Inferior parietal cortex (tissue), 1 donor: ENCODE results near the gene PCYT1A.

Experiments used
- DNase-seq: peaks from one replicate; pipeline ENCODE4 v3.0.0-alpha.2; 2016; ENCODE audit errors: extremely low spot score

Gene PCYT1A

DNA sequence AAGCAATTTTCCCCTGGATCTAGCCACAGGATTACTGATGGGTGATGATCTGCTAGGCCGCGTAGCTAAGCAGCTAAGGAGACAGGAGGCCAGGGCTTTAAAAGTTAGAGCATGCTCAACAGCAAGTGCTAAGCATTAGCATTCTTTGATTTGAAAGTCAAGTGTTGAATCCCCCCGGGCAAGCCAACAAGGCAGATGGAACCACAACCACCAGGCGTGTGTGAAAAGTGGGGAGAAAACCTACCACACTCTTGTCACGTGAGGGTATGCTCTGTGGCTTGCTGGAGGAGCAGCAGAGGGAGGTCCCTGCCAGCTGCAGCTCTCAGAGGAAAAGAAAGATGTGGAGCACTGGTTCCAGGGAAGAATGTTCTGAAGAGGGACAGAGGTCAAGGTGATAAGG is 50.3 kb downstream of the PCYT1A start:
- no peak for DNase-seq

DNA sequence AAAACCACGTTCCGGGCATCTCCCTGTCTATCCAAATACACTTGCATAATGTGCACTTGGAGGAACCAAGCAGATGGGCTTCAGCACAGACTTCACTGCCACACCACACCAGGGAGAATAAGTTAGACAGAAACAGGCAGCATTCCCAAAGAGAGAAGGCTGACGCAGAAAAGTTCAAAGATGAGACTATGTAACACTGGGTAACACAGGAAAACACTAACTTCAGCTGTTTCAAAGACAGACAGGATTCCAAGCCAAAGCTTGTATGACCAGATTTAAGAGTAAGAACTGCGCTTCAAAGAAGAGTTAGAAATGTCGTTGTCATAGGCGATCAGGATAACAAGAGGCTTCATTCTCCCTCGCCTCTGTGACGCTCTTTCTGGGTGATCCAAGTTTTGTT is 51.3 kb downstream of the PCYT1A start:
- DNase-seq: no peak

DNA sequence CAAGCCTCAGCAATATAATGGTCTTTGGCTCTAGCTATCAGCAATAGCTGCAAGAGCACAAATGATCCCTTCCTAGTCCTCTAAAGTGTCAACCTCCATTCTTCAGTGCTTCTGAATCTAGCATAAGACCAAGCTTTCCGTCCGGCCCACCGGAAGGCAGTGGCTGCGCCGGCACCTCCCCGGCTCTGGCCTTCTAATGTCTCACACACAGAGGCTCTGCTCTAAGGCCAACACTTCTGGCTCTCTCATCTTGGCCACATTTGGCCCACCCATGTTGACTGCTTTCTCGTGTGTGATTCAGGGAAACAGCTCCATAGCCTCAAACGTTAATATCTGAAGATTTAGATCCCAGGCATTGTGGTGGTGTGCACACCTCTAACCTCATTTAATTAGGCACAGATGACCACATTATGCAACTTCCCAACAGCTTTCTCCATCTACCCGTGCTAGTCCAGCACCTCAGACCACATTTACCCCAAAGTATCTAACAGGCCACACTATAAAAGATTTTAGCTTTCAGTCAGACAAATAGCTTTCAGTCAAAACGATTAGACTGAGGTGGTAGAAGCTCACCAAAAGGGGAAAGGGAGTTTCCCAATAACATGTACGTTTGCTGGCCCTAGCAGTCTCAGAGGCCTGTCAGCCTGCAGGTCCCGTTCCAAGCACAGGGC is 51.9 kb downstream of the PCYT1A start:
- no peak for DNase-seq

DNA sequence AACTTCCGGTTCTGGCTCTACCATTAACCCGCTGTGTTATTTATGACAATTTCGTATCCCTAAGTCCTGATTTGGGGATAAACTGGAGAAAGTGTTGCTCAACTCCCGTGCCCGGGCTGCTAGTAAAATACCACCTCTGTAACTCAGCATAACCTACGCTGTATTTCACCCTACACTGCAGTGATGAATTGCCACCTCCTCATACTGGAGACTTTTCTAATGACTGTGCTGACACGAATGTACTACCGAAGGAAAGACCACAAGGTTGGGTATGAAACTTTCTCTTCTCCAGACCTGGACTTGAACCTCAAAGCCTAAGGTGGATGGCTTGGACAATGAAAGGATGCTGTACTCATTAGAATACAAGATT is 54.7 kb downstream of the PCYT1A start:
- no peak for DNase-seq

DNA sequence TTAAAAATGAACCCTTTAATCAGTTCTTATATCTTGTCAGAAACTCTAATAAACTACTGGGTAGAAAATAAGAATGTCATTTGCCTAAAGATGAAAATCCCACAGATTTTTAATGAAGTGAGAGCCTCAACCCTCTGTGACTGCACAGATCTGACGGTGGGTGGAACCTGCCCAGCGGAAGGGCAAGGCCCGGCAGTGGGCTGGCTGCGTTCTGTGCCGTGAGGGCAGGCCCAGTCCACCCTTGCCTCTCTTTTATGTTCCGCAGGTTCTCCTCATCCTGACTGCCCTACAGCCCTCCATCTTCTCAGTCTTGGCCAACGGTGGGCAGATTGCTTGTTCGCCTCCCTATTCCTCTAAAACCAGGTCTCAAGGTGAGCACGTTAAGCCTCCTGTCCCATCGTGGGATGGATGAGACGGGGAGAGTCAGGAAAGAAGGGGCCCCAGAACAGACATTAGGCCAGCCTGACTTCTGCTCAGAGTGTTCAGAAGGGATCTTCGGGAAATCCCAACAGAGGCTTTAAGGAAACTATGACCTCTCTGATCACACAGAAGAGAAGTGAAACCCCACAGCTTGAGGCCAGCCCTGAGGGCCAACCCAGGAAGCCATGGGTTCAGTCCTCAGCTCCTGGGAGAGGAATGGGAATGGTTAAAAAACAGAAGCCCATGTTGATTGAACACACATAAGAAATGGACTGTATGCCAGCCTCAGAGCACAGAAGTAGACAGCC is 55.2 kb downstream of the PCYT1A start:
- DNase-seq: no peak

DNA sequence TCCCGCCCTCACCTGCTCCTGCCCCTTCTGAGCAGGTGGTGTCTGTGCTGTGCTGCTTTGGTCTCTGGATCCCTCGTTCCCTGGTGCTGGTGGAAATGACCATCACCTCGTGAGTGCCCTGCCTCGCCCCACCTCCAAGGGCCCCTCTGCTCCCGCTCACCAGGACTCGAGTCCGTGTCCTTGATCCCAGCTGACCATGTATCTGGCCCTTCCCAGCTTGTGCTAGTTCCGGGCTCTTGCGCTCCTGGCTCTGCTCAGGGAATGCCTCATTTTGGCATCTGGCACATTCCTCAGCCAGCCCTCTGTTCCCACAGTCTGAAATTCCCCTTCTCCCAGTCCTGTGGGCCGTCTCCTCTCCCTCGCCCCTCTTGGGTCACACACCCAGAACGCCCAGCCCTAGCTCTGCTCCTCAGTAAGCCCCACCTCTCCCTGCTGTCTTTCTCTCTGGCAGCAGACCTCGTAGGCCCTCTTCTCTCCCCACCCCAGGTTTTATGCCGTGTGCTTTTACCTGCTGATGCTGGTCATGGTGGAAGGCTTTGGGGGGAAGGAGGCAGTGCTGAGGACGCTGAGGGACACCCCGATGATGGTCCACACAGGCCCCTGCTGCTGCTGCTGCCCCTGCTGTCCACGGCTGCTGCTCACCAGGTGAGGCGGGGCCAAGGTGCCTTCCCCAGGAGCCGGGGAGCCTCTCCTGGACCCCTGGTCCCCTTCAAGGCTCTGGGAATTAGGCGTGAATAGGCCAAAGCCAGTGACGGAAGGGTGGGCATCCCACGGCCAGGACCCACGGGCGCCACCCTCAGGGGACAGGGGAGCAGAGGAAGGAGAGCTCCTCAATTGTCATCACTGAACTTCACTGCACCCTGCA is 59.7 kb downstream of the PCYT1A start:
- DNase-seq: no peak

DNA sequence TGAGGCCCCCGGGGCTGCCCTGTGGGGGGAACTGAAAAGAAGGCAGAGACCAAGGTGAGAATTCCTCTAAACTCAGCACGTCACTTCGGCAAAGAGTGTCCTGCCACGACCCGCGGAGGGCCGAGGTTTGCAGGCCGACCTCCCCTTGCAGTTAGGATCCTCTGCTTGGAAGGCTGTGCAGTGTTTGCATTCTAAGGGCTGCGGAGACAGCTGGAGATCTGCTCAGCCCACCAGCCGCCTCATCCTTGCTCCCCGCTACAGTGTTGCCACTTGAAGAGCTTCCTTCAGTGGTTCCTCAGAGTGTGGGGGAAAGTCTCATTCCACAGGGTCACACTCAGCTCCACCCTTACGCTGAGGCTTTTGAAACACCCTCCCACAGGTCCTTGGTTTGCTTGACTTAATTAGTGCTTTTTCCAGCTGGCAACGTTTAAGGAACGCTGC is 60.4 kb downstream of the PCYT1A start:
- DNase-seq: no peak

DNA sequence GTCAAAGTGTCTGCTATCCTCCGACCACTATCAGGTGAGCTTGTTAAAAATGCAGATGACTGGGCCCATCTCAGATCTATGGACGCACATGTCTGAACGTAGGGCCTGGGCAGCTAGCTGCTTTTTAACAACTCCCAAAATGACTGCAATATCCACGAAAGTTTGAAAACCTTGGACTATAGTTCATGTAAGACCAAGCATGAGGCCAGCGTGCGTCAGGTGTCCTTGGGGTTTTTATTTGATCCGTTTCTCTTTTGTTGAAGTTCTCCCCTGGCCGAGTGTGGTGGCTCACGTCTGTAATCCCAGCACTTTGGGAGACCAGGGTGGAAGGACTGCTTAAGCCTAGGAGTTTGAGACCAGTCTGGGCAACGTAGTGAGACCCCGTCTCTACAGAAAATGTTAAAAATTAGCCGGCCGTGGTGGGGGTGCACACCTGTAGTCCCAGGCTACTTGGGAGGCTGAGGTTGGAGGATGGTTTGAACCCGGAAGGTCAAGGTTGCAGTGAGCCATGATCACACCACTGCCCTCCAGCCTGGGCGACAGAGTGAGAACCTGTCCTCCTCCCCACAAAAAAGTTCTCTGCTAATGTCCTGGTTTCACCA is 61.7 kb downstream of the PCYT1A start:
- DNase-seq: no peak

DNA sequence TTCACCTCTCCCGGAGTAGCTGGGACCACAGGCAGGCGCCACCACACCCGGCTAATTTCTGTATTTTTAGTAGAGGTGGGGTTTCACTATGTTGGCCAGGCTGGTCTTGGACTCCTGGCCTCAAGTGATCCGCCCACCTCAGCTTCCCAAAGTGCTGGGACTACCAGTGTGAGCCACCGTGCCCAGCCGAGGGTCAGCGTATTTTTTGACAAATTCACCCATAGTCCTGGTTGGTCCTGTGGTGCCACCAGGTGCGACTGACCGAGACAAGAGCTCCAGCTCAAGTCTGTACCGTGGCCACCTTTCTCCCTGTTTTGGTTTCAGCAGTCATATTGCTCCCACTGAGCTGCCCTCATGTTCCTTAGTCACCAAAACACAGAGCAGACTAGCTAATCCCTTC is 62.4 kb downstream of the PCYT1A start:
- DNase-seq: no peak

DNA sequence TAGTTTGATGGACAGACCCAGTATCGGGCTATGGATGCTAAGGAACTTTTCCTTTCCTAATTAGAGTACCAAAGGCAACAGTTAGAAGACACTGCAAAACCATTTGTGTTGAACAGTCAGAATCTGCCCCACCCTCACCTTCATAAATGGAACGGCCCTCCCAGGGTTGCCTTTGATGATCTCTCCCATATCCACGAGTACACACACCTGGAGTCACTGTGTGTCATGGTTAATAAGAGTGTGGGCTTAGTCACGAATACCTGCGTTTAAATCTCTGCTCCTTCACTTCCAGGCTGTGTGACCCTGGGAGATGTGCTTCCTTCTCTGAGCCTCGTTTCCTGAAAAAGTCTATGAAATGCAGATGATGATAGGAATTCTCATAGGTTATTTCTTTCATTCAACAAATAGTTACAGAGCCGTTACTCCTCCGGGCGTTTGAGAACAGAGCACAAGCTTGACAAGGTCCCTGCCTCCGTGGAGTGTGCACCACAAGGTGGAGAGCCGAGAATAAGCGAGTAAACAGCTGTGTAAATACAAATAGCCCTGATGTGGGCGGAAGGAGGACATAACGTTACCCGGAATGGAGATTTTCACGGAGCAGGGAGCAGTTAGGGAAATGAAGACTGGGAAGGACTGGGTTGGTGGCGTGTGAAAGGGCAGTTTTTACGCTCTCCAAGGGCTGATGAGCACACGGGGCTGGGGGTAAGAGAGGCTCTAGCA is 64.5 kb downstream of the PCYT1A start:
- DNase-seq: no peak

DNA sequence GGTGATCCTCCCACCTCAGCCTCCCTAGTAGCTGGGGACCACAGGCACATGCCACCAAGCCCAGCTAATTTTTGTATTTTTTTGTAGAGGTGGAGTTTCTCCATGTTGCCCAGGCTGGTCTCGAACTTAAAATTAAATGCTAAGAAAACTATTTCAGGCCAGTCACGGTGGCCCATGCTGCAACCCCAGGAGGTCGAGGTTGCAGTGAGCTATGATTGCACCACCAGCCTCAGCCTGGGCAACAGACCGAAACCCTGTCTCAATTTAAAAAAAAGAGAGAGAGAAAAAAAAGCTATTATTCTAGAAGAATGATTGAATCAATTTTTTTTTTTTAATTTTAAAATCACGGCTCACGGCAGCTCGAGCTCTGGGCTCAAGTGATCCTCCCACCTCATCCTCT is 66.5 kb downstream of the PCYT1A start:
- DNase-seq: no peak

DNA sequence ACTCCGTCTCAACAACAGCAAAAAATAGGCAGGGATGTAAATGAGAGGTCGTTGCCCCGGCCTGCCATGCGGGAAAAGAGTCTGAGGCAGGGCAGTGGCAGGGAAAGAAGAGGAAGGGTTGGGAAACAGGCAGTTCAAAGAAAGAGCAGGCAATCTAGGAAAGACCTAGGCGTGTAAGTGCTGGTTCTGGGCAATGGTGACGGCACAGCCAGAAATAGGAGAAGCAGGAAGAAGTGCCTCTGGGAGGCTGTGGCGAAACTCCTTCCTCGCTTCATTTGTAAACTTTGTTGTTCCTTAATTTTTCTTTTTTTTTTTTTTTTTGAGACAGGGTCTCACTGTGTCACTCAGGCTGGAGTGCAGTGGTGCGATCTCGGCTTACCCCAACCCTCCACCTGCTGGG is 66.9 kb downstream of the PCYT1A start:
- DNase-seq: no peak

DNA sequence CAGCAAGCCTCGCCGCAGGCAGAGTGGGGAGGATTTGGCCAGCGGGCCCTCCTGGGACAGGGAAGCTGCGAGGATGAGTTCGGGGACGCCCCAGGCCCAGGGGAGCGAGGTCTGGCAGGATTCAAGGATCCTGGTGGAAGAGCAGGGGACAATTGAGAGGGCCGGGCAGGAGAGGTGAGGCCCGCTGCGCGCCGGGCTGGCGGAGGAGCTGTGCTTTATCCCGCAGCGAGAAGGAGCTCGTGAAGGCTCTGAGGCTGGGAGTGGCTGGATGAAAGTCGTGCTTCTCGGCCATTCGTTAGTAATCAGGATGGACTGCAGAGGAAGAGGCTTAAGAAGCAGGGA is 67.6 kb downstream of the PCYT1A start:
- DNase-seq: no peak

DNA sequence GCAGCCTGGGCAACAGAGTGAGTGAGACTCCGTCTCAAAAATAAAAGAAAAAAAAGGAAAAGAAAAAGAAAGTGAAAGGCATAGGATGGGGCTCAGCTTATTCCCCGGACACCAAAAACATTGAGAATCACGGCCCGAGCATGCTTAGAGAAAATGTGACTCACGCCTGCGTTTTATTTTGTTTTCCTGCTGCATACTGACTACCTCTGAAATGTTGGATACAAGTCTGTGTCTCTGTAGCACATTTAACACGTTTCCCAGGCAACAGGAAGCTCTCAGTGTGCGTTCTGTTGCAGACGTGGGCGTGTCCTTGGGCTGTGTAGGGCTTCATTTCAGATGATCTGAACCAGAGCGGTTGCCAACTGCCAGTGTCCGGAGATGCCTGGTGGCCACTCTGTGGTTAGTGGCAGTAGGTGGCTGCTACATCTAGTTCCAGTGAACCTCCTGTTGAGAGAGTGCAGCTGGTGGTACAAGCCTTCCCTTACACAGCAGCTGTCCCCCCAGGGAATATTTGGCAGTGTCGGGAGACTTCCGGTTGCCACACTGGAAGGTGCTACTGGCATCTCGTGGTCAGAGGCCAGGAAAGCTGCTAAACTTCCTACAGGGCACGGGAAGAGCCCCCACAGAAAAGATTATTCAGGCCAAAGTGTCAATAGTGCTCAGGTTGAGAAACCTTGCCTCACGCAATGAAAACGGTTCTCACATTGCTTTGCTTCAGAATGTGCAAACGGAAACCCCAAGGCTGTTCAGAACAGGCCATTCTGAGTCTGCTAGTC is 68.1 kb downstream of the PCYT1A start:
- DNase-seq: peak; percentile 68

DNA sequence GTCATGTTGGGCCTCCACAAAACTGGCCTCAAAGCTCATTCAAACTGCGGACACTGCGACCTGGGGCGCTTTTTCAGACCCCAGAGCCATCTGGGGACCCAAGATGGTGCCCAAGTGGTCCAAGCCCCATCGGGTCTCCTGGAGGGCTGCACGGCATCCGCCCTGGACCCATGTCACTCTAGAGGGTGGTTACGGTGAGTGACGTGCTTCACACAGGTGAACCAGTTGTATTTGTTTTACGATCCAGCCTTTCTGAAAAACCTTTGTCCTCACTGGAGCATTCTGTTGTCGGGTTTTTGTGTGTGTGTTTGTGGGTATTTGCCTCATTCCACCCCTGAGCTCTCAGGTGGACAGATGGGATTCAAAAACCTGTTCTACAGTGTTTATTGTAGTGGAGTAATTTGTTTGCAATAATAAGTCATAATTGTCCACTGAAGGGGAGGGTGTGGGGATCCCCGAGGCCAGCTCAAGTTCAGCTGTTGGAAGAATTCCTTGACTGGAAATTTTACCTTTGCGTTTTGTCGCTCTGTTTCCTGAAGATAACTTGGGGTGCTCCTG is 69.3 kb downstream of the PCYT1A start:
- no peak for DNase-seq

DNA sequence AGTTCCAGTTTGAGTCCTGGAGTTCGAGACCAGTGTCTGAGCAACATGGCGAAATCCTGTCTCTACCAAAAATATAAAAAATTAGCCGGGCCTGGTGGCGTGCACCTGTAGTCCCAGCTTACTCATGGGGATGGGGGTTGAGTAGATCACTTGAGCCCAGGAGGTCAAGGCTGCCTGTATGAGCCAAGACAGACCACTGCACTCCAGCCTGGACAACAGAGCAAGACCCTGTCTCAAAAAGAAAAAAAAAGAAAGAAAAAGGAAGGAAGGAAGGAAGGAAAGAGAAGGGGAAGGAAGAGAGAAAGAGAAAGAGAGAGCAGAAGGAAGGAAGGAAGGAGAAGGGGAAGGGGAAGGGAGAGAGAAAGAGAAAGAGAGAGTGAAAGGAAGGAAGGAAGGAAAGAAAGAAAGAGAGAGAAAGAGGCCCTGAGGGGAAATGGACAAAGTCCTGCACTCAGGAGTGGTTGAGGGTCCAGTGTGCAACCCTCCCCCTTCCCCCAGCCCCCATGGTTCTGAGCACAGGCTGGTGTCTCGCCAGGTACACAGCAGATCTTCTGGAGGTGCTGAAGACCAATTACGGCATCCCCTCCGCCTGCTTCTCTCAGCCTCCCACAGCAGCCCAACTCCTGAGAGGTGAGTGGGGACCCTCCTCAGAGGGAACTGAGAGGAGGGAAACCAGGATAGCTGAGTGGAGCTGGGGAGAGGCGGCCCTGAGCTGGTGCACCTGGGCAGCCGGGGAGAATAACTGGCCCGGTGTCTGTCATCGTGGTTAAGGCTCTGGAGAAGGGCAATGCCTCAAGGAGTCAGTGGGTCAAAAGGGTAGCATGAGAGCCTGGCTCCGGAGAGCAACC is 70.0 kb downstream of the PCYT1A start:
- no peak for DNase-seq

DNA sequence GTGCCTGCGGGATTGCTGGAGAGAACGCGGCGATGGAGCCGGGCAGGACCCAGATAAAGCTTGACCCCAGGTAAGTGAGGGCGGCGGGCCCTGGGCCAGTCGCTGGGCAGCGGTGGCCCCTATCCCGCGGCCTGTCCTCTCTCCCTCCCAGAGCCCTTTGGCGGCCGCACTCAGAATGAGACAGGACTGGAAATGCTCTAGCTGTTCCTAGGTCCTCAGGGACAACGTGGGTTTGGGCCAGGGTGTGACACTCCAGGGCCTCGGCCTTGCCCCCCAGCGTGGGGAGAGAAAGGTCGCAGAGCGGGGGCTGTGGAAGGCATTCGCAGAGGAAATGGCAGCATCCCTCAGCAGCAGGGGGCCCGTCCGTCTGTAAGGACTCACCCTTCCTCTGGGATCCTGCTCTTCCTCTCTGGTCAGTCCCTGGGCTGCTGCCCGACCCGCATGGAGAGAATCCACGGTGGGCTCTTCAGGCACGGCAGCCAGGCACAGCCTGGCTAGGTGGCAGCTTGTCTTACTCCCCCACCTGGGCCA is 70.8 kb downstream of the PCYT1A start:
- no peak for DNase-seq

DNA sequence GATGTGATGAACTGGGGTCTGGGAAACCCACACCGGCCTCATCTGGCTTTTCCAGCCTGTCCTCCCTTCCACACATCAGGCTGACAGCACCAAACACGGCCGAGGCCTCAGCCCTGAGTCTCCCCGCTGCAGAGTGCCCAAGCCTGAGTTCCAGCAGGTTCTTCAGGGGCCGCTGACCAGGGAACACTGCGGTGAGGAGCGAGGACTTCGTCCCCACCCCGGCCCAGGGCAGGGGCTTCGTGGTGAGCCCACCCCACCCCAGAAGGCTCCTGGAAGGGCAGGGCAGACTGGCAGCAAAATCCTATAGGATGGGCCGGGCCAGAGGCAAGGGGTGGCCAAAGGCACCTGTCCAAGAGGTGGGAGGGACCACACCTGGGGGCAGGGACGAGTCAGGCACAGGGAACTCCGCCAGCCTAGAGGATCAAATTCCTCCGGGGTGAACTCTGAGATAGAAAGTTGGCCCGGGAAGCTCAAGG is 71.4 kb downstream of the PCYT1A start, which contains the start of gene SLC51A:
TSS of gene SLC51A (plus strand) at position 446 of the 476 bp plus-strand sequence. CDS start 179 bp downstream, outside the sequence.
- no peak for DNase-seq

DNA sequence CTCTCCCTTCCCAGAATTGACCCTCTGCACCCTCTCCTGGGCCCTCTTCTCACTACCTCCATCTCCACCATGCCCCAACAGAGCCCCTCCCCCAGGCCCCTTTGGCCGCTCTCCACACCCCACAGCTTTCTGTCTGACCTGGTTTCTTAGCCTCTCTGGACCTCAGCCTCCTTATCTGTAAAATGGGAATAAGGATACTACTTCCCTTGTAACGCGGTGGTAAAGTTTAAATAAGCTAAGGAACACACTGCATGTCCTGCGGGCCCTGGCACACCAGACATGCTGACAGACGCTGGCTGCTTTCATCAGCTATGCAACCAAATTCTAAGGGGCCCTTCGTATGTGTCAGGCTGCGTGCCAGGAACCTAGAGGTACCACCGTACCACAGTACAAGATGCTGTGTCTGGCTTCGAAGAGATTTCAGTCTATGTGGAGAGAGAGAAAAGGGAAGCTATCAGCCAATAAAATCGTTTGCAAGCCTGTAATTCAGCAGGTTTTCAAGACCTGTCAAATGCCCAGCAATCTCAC is 72.0 kb downstream of the PCYT1A start:
- DNase-seq: no peak
